WTC11 (cell line): ENCODE measurements around the gene HAX1.

ENCODE experiments used
- ZNF671 ChIP-seq: fragments of 250-450 bp; sonication (Bioruptor Pico); IDR thresholded peaks from 2 replicates; pipeline ENCODE4 v1.8.0; 2021; ENCODE audit warnings: mild to moderate bottlenecking
- TF ChIP-seq, protein P1 (sequence below): sonication (generic); formaldehyde crosslinking; IDR thresholded peaks from 2 replicates; pipeline ENCODE4 v1.8.1; 2022; ENCODE audit warnings: low read depth, mild to moderate bottlenecking, moderate library complexity, missing genetic modification reagents, borderline replicate concordance
- TF ChIP-seq, protein P2 (sequence below): fragments of 200-600 bp; IDR thresholded peaks from 2 replicates; pipeline ENCODE4 v1.8.0; 2022; ENCODE audit warnings: antibody characterized with exemption

- no peak for TF ChIP-seq ZNF671 (CRISPR knock-in tag)
- TF ChIP-seq, protein P1, sequence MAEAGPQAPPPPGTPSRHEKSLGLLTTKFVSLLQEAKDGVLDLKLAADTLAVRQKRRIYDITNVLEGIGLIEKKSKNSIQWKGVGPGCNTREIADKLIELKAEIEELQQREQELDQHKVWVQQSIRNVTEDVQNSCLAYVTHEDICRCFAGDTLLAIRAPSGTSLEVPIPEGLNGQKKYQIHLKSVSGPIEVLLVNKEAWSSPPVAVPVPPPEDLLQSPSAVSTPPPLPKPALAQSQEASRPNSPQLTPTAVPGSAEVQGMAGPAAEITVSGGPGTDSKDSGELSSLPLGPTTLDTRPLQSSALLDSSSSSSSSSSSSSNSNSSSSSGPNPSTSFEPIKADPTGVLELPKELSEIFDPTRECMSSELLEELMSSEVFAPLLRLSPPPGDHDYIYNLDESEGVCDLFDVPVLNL = no peak
- TF ChIP-seq, protein P2, sequence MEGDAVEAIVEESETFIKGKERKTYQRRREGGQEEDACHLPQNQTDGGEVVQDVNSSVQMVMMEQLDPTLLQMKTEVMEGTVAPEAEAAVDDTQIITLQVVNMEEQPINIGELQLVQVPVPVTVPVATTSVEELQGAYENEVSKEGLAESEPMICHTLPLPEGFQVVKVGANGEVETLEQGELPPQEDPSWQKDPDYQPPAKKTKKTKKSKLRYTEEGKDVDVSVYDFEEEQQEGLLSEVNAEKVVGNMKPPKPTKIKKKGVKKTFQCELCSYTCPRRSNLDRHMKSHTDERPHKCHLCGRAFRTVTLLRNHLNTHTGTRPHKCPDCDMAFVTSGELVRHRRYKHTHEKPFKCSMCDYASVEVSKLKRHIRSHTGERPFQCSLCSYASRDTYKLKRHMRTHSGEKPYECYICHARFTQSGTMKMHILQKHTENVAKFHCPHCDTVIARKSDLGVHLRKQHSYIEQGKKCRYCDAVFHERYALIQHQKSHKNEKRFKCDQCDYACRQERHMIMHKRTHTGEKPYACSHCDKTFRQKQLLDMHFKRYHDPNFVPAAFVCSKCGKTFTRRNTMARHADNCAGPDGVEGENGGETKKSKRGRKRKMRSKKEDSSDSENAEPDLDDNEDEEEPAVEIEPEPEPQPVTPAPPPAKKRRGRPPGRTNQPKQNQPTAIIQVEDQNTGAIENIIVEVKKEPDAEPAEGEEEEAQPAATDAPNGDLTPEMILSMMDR = no peak
Observed at GRCh38 chr1:154324241-154324640, 51.8 kb downstream of the HAX1 start.
